Measurements from ENCODE around the gene SPTBN4.
"Not testable (repeated sequence)": the region's sequence is repeated elsewhere in the genome, so short reads cannot be mapped to it uniquely, and the experiment has no call there.

Gene SPTBN4

DNA sequence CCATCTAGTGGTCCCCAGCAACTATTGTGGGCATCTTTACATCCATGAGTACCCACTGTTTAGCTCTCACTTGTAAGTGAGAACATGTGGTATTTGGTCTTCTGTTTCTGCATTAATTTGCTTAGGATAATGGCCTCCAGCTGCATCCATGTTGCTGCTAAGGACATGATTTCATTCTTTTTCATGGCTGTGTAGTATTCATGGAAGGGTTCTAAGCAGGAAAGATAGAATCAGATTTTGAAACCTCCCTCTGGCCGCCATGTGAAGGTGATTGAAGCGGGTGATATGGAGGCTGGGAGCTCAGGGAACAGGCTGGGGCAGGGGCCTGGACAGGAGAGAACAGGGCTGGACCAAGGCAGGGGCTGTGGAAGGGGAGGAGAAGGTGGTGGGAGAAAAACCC, 154.5 kb downstream of the SPTBN4 start:
- DNase-seq (ENCODE audit: low read depth), result no peak

DNA sequence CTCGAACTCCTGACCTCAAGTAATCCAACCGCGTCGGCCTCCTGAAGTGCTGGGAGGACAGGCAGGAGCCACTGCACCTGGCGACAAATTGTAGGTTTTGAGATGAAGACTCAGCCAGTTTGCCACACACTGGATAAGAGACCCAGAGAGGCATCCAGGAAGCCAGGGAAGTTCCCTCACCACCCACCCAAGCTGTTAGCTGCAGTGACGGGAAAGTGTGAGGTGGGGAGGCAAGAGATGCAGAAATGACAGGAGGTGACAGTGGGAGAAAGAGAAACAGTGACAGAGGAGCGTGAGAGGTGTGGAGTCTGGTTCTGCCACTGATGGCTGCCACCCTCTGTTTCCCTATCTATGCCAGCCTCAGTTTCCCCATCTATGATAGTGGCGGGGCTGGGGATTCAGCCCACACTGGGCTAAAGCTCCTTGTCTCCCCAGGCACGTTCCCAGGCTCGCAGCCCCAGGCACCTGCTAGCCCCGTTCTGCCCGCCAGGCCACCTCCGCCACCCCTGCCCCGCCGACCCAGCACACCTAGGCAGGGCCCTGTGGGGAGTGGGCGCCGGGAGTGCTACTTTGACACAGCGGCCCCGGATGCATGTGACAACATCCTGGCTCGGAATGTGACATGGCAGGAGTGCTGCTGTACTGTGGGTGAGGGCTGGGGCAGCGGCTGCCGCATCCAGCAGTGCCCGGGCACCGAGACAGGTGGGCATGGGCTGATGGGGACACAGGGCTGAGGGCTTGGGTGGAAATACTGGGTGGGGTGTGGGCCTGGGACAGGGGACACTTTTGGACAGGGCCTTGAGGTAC, 155.4 kb downstream of the SPTBN4 start:
- no peak for DNase-seq (ENCODE audit: low read depth)

DNA sequence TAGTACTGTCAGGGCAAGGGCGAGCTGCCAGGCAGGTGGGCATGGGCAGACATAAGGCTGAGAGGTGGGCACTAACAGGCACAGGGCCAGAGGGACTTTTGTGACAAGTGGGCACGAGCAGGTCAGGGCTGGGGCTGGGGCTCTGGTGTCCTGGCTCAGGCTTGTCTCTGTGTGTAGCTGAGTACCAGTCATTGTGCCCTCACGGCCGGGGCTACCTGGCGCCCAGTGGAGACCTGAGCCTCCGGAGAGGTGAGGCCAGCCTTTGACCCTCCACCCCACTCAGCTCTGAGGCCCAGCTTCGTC, 155.9 kb downstream of the SPTBN4 start:
- no peak for DNase-seq (ENCODE audit: low read depth)

DNA sequence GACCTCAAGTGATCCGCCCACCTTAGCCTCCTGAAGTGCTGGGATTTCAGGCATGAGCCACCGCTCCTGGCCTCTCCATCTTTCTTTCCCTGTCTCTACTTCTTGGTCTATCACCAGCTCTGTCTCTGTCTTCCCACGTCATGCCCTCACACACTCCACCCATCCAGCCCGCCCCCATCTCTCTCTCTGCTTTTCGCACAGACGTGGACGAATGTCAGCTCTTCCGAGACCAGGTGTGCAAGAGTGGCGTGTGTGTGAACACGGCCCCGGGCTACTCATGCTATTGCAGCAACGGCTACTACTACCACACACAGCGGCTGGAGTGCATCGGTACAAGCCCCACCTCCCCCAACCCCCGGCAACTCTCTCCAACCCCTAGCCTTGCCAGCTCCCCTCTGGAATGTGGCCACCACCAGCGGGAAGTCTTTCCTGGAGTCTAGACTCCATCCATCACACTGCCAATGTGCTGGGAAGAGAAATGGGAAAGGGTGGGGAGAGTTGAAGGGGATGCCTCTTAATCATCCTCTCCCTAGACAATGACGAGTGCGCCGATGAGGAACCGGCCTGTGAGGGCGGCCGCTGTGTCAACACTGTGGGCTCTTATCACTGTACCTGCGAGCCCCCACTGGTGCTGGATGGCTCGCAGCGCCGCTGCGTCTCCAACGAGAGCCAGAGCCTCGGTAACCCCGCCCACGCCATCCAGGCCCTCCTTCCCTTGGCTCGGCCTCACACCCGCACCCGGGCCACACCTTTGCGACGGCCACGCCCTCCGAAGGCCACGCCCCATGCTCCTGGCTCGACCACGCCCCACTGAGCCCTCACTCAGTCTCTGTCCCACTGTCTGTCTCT, 156.8 kb downstream of the SPTBN4 start:
- no peak for DNase-seq (ENCODE audit: low read depth)

DNA sequence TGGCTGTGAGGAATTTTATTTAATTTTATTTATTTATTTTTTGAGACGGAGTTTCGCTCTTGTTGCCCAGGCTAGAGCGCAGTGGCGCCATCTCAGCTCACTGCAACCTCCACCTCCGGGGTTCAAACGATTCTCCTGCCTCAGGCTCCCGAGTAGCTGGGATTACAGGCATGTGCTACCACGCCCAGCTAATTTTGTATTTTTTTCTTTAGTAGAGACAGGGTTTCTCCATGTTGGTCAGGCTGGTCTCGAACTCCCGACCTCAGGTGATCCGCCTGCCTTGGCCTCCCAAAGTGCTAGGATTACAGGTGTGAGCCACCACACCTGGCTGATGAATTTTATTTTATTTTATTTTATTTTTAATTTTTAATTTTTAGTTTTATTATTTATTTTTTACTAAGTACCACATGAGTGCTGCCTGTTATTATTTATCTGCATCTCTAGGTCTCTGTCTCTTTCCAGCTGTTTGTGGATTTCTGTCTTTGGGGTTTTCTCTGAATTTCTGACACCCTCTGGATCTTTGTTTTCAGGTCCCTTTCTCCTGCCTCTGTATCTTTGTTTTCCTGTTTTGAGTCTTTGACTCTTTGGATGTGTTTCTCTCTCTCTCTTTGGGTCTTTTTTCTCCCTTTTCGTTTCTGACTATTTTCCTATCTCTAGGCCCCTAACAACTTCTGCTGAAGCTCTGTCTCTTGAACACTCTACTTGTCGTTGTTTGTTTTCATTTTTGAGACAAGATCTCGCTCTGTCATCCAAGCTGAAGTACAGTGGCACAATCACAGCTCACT, 157.8 kb downstream of the SPTBN4 start:
- not testable (repeated sequence) for DNase-seq (ENCODE audit: low read depth)

DNA sequence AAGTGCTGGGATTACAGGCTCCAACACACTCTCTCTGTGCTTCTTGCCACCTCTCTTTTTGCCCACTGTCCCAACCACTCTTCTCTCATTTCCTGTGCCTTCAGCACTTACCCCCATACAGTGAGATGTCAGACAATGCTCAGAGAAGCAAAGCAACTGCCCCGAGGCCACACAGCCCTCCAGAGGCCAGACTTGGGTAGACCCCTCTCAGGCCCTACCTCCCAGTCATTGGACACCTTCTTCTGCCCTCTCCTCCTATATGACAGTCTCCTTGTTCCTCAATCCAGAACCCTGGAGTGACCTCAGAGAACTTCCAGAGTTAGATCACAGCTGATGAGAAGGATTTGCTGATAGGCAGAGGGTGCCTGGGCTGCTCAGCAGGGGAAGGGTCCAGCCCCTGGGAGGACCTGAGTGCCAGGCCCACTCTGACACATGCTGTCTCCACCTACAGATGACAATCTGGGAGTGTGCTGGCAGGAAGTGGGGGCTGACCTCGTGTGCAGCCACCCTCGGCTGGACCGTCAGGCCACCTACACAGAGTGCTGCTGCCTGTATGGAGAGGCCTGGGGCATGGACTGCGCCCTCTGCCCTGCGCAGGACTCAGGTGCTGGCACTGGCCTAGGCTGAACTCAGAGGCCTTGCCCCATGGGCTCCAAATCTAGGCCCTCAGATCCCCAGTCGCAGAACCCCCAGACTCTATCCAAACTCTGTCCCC, 158.8 kb downstream of the SPTBN4 start:
- DNase-seq (ENCODE audit: low read depth), result no peak

Measured in T-helper 22 cell (primary cell).